Pancreas (tissue), 10 donors: ENCODE data around the gene APLN. TPM values are rescaled to one million over a fixed set of nuclear protein-coding genes. Genes with fewer than 3 reads are reported as not detected.

Experiments used
- ATAC-seq, 4 donors: fragments of 200-7000 bp; cut with Tn5 transposase; one replicate each; pipeline versions ENCODE4 v1.8.0 to v1.9.1; 2020; ENCODE audit warnings: mild to moderate bottlenecking in 4 of 4, moderate library complexity in 4 of 4
- DNase-seq, 6 donors: peaks; one replicate each; pipeline ENCODE4 v3.0.0-alpha.2; 2020
- FAIRE-seq: peaks from 2 replicates; lab custom pipeline; 2012; peaks lifted over from hg19 to GRCh38; lab: Jason Lieb, UNC
- H3K27ac ChIP-seq, 4 donors: fragments of 200-600 bp; sonication (generic); 1 replicate in 3 of 4; 2 replicates in 1 of 4; pipeline versions ENCODE4 v1.5.0 to v1.8.0; 2020
- H3K27me3 ChIP-seq, 4 donors: fragments of 200-600 bp; one replicate each; pipeline ENCODE4 v1.8.0; 2021
- H3K36me3 ChIP-seq, 3 donors: fragments of 200-600 bp; sonication (generic) in 1 of 3; one replicate each; pipeline versions ENCODE4 v1.5.0 to v1.8.0; 2020 to 2021
- H3K4me1 ChIP-seq, 3 donors: fragments of 200-600 bp; one replicate each; pipeline ENCODE4 v1.8.0; 2021
- H3K4me3 ChIP-seq, 4 donors: fragments of 200-600 bp; sonication (generic) in 2 of 4; one replicate each; pipeline versions ENCODE4 v1.5.0 to v1.8.0; 2020 to 2021
- H3K9me3 ChIP-seq, 4 donors: fragments of 200-600 bp; one replicate each; pipeline ENCODE4 v1.8.0; 2021
- CTCF ChIP-seq, 4 donors: fragments of 200-600 bp; sonication (generic) in 3 of 4; IDR thresholded peaks; one replicate each; pipeline versions ENCODE4 v1.5.0 to v1.8.0; 2021; ENCODE audit warnings: antibody characterized with exemption in 4 of 4
- WGBS, 2 donors: extraction: QIAGEN DNeasy Blood & Tissue Kit; methylation state at CpG; one replicate each; pipeline ENCODE4 v1.1.7; 2013; 5-methylcytosine and 5-hydroxymethylcytosine counted together
- intact Hi-C, 3 donors: fragments of 100-400 bp; cut with DNase I; formaldehyde crosslinking; loops; one replicate each; pipeline versions ENCODE4 v1.11.1 to v1.14.2; 2022
- polyA plus RNA-seq, 2 donors: library from polyadenylated mRNA; stranded (reverse); fragments of 200-250 nt; gene quantifications; one replicate each; pipeline ENCODE4 v1.2.3, GENCODE V29; 2013
- total RNA-seq, 6 donors: library from RNA; stranded (reverse); fragmentation: NEBNext Ultra II Directional in 4 of 6; extraction: Animal tissue kit (Norgen Biotek cat#: 25700) in 4 of 6; gene quantifications; one replicate each; pipeline versions ENCODE4 v1.2.1 to v1.2.4, GENCODE V29; 2021 to 2023
- donor health status: healthy with polysubstance abuse.
- donor health status: DM: no; HTN: no; CAD: no; lungs with moderate emphysema.
- donor health status: DM: no; HTN: no; CAD: no.
- donor health status: control.
- donor health status: control.
- donor health status: Bipolar disorder and iron deficiency.
- donor health status: DM: yes; HTN: yes; CAD: no.
- donor health status: DM: no; HTN: no; CAD: no.
- donor health status: DM: no; HTN: no; CAD: no.
- donor health status: DM: yes; HTN: yes; CAD: no.

APLN gene
- total and polyA plus RNA-seq, 8 donors, result 0.09 to 0.61 (median 0.19) TPM; not detected in 1

- Histone ChIP-seq H3K4me3 (no peak overlapping the region), H3K9me3 (no peaks in the 10 kb centered on the region), H3K36me3 (no peaks in the 10 kb centered on the region), H3K27me3 (no peaks in the 10 kb centered on the region), H3K27ac (no peak overlapping the region), H3K4me1 (no peaks in the 10 kb centered on the region)
- ATAC-seq (no peak), FAIRE-seq (no peak), DNase-seq (no peak)
- WGBS, 2 donors, result 61 to 66% methylated on average over 4 of the region's 4 CpGs
- intact Hi-C loops, result no loop called here
- TF ChIP-seq CTCF (IDR thresholded peaks at IDR 0.05), result no peak
These were observed 12.1 kb downstream of the APLN start for GRCh38 chrX:129642641-129643040.

GRCh38 chrX:129641941-129642340 lies 12.8 kb downstream of the APLN start:
- Histone ChIP-seq H3K27ac (no peak overlapping the region), H3K4me1 (no peaks in the 10 kb centered on the region), H3K9me3 (no peaks in the 10 kb centered on the region), H3K4me3 (no peak overlapping the region), H3K27me3 (no peaks in the 10 kb centered on the region), H3K36me3 (no peaks in the 10 kb centered on the region)
- FAIRE-seq, result no peak
- intact Hi-C loops, result no loop called here
- no peak for ATAC-seq
- no peak for DNase-seq
- no peak for TF ChIP-seq CTCF (IDR thresholded peaks at IDR 0.05)
- WGBS, 2 donors, result 83 to 87% methylated on average over 3 of the region's 3 CpGs

GRCh38 chrX:129641469-129641868 lies 13.3 kb downstream of the APLN start:
- ATAC-seq, result no peak
- no peak for DNase-seq
- intact Hi-C loops, result no loop called here
- Histone ChIP-seq H3K27ac (no peak overlapping the region), H3K4me1 (no peaks in the 10 kb centered on the region), H3K36me3 (no peaks in the 10 kb centered on the region), H3K27me3 (no peaks in the 10 kb centered on the region), H3K4me3 (no peak overlapping the region), H3K9me3 (no peaks in the 10 kb centered on the region)
- no peak for FAIRE-seq
- no peak for TF ChIP-seq CTCF (IDR thresholded peaks at IDR 0.05)
- 68 to 73% methylated on average over 3 of the region's 3 CpGs for WGBS, 2 donors

GRCh38 chrX:129640737-129641136 lies 14.0 kb downstream of the APLN start:
- no peak for TF ChIP-seq CTCF (IDR thresholded peaks at IDR 0.05)
- Histone ChIP-seq H3K9me3 (no peaks in the 10 kb centered on the region), H3K4me1 (no peaks in the 10 kb centered on the region), H3K36me3 (no peaks in the 10 kb centered on the region), H3K4me3 (no peak overlapping the region), H3K27me3 (no peaks in the 10 kb centered on the region), H3K27ac (no peak overlapping the region)
- 85 to 91% methylated on average over 1 of the region's 1 CpG for WGBS, 2 donors
- ATAC-seq, result no peak
- no peak for FAIRE-seq
- DNase-seq, result no peak
- intact Hi-C loops, result no loop called here

- ATAC-seq (no peak), FAIRE-seq (no peak), DNase-seq (no peak)
- intact Hi-C loops, result loop anchor here in 2 of 3 donors (2.0 to 10.0 kb wide), 2 partner anchors 86 to 88 kb away; no protein-coding TSS in a partner anchor
- H3K4me3 ChIP-seq, result no peak overlapping the region
- no peaks in the 10 kb centered on the region for H3K27me3 ChIP-seq
- no peaks in the 10 kb centered on the region for H3K36me3 ChIP-seq
- H3K9me3 ChIP-seq, result no peaks in the 10 kb centered on the region
- no peak for TF ChIP-seq CTCF (IDR thresholded peaks at IDR 0.05)
- 60 to 80% methylated on average over 8 of the region's 8 CpGs for WGBS, 2 donors
- H3K4me1 ChIP-seq, result no peaks in the 10 kb centered on the region
- no peak overlapping the region for H3K27ac ChIP-seq
These were observed 15.8 kb downstream of the APLN start for GRCh38 chrX:129638917-129639316.
